BLaER1 treated with 17β-estradiol and CSF1 and Interleukin-3, amounts not matched to agents 10 nM and 100 nM (cell line): Measurements from ENCODE around the gene TOR1A.
A peak's percentile ranks its signal among the peaks of the same experiment; 100 is the strongest.

Experiments used
- H3K27ac ChIP-seq, 11 experiments: shearing (Covaris generic); formaldehyde crosslinking; 2 replicates each; pipeline ENCODE4 v1.8.1; 2022
- H3K27me3 ChIP-seq, 11 experiments: shearing (Covaris generic); formaldehyde crosslinking; 2 replicates each; pipeline ENCODE4 v1.8.1; 2022
- H3K36me3 ChIP-seq, 11 experiments: shearing (Covaris generic); formaldehyde crosslinking; 2 replicates each; pipeline ENCODE4 v1.8.1; 2022
- H3K4me1 ChIP-seq, 10 experiments: shearing (Covaris generic); formaldehyde crosslinking; 2 replicates each; pipeline ENCODE4 v1.8.1; 2022
- H3K4me2 ChIP-seq, 11 experiments: shearing (Covaris generic); formaldehyde crosslinking; 2 replicates each; pipeline ENCODE4 v1.8.1; 2022
- H3K4me3 ChIP-seq, 10 experiments: shearing (Covaris generic); formaldehyde crosslinking; 2 replicates each; pipeline ENCODE4 v1.8.1; 2022
- H3K9ac ChIP-seq, 11 experiments: shearing (Covaris generic); formaldehyde crosslinking; 2 replicates each; pipeline ENCODE4 v1.8.1; 2022
- H3K9me3 ChIP-seq, 11 experiments: shearing (Covaris generic); formaldehyde crosslinking; replicated peaks in 1 of 11; 2 replicates each; pipeline ENCODE4 v1.8.1; 2022
- H4K20me1 ChIP-seq, 11 experiments: shearing (Covaris generic); formaldehyde crosslinking; 2 replicates each; pipeline ENCODE4 v1.8.1; 2022
- Cebpa-rat ChIP-seq, 11 experiments: shearing (Covaris generic); IDR thresholded peaks; 2 replicates each; pipeline ENCODE4 v1.8.1; 2022

TOR1A gene

GRCh38 chr9:129811967-129812363 is 12.0 kb downstream of the TOR1A start:
- TF ChIP-seq Cebpa-rat (IDR thresholded peaks at IDR 0.05), result no peak
- no peaks in the 10 kb centered on the region for H3K9me3 ChIP-seq
- peaks cover 32 to 98% (median 87%) of the 10 kb centered on the region in 11 experiments; a peak in 21 of 22 replicates for H4K20me1 ChIP-seq
- H3K27me3 ChIP-seq, result no peaks in the 10 kb centered on the region
- no peak overlapping the region for H3K4me3 ChIP-seq
- no peak overlapping the region; a peak in 1 of 22 replicates for H3K27ac ChIP-seq
- H3K9ac ChIP-seq, result peak overlapping the region in 3 of 11 experiments; percentile 1 to 41 (median 26); a peak in 1 of 22 replicates
- H3K36me3 ChIP-seq, result peaks cover 86 to 99% (median 95%) of the 10 kb centered on the region in 11 experiments
- H3K4me2 ChIP-seq, result peak overlapping the region in 6 of 11 experiments; percentile 6 to 53 (median 37); a peak in 8 of 22 replicates
- H3K4me1 ChIP-seq, result peaks cover 16 to 37% (median 25%) of the 10 kb centered on the region in 10 experiments

GRCh38 chr9:129810788-129811187 is 13.1 kb downstream of the TOR1A start:
- H3K4me2 ChIP-seq, result no peak overlapping the region
- peaks cover 34 to 97% (median 89%) of the 10 kb centered on the region in 11 experiments; a peak in 21 of 22 replicates for H4K20me1 ChIP-seq
- no peaks in the 10 kb centered on the region for H3K9me3 ChIP-seq
- no peak for TF ChIP-seq Cebpa-rat (IDR thresholded peaks at IDR 0.05)
- H3K4me3 ChIP-seq, result no peak overlapping the region
- peaks cover 28 to 46% (median 36%) of the 10 kb centered on the region in 10 experiments for H3K4me1 ChIP-seq
- no peak overlapping the region for H3K9ac ChIP-seq
- H3K36me3 ChIP-seq, result peaks cover 78 to 94% (median 90%) of the 10 kb centered on the region in 11 experiments
- no peak overlapping the region for H3K27ac ChIP-seq
- no peaks in the 10 kb centered on the region for H3K27me3 ChIP-seq

GRCh38 chr9:129810116-129810515 is 13.8 kb downstream of the TOR1A start:
- no peak for TF ChIP-seq Cebpa-rat (IDR thresholded peaks at IDR 0.05)
- Histone ChIP-seq H3K4me1 (peaks cover 34 to 53% (median 43%) of the 10 kb centered on the region in 10 experiments), H3K36me3 (peaks cover 74 to 94% (median 88%) of the 10 kb centered on the region in 11 experiments), H3K27ac (no peak overlapping the region), H4K20me1 (peaks cover 34 to 97% (median 89%) of the 10 kb centered on the region in 11 experiments; a peak in 21 of 22 replicates), H3K9ac (no peak overlapping the region), H3K9me3 (no peaks in the 10 kb centered on the region), H3K4me2 (peak overlapping the region in 1 of 11 experiments; percentile 64; a peak in 3 of 22 replicates), H3K27me3 (no peaks in the 10 kb centered on the region), H3K4me3 (no peak overlapping the region)

- TF ChIP-seq Cebpa-rat (IDR thresholded peaks at IDR 0.05), result no peak
- H3K9ac ChIP-seq, result peak overlapping the region in 4 of 11 experiments; percentile 7 to 43 (median 18); a peak in 2 of 22 replicates
- H3K36me3 ChIP-seq, result peaks cover 67 to 94% (median 82%) of the 10 kb centered on the region in 11 experiments
- H3K9me3 ChIP-seq, result no peaks in the 10 kb centered on the region
- H4K20me1 ChIP-seq, result peaks cover 34 to 97% (median 85%) of the 10 kb centered on the region in 11 experiments; a peak in 21 of 22 replicates
- H3K4me1 ChIP-seq, result peaks cover 41 to 60% (median 48%) of the 10 kb centered on the region in 10 experiments
- peak overlapping the region; percentile 8 to 64 (median 56); a peak in 21 of 22 replicates for H3K4me2 ChIP-seq
- no peak overlapping the region for H3K4me3 ChIP-seq
- peak overlapping the region in 1 of 11 experiments; percentile 9; a peak in 2 of 22 replicates for H3K27ac ChIP-seq
- no peaks in the 10 kb centered on the region for H3K27me3 ChIP-seq
These were observed 14.6 kb downstream of the TOR1A start for GRCh38 chr9:129809346-129809745.

- H3K4me2 ChIP-seq, result peak overlapping the region; percentile 46 to 93 (median 69)
- H3K9me3 ChIP-seq, result no peaks in the 10 kb centered on the region
- no peaks in the 10 kb centered on the region for H3K27me3 ChIP-seq
- H3K4me1 ChIP-seq, result peaks cover 45 to 62% (median 49%) of the 10 kb centered on the region in 10 experiments
- peaks cover 17 to 79% (median 65%) of the 10 kb centered on the region in 11 experiments; a peak in 21 of 22 replicates for H4K20me1 ChIP-seq
- peak overlapping the region in 4 of 11 experiments; percentile 9 to 37 (median 28); a peak in 5 of 22 replicates for H3K27ac ChIP-seq
- TF ChIP-seq Cebpa-rat (IDR thresholded peaks at IDR 0.05), result no peak
- peaks cover 43 to 68% (median 51%) of the 10 kb centered on the region in 11 experiments for H3K36me3 ChIP-seq
- peak overlapping the region in 1 of 10 experiments; percentile 28; a peak in 2 of 20 replicates for H3K4me3 ChIP-seq
- peak overlapping the region in 2 of 11 experiments; percentile 25 to 49; a peak in 3 of 22 replicates for H3K9ac ChIP-seq
These were observed 17.9 kb downstream of the TOR1A start for GRCh38 chr9:129806061-129806460.

- Histone ChIP-seq H3K4me1 (peaks cover 32 to 44% (median 36%) of the 10 kb centered on the region in 10 experiments), H3K9me3 (no peaks in the 10 kb centered on the region), H3K4me2 (peak overlapping the region; percentile 90 to 99 (median 97)), H3K27me3 (no peaks in the 10 kb centered on the region), H3K4me3 (peak overlapping the region; percentile 68 to 91 (median 82)), H4K20me1 (peaks cover 3 to 55% (median 44%) of the 10 kb centered on the region in 11 experiments; a peak in 17 of 22 replicates), H3K9ac (peak overlapping the region; percentile 75 to 87 (median 81)), H3K27ac (peak overlapping the region; percentile 64 to 83 (median 75); a peak in 19 of 22 replicates), H3K36me3 (peaks cover 19 to 44% (median 30%) of the 10 kb centered on the region in 11 experiments; a peak in 21 of 22 replicates)
- no peak for TF ChIP-seq Cebpa-rat (IDR thresholded peaks at IDR 0.05)
These were observed 20.3 kb downstream of the TOR1A start for GRCh38 chr9:129803676-129804060.

- Histone ChIP-seq H3K9ac (peak within 1 kb of the TSS; percentile 75 to 87 (median 81)), H4K20me1 (peaks cover 3 to 49% (median 39%) of the 10 kb centered on the region in 11 experiments; a peak in 17 of 22 replicates), H3K4me3 (peak within 1 kb of the TSS; percentile 68 to 91 (median 82)), H3K9me3 (no peaks in the 10 kb centered on the region), H3K4me1 (peaks cover 30 to 41% (median 35%) of the 10 kb centered on the region in 10 experiments), H3K36me3 (peaks cover 15 to 38% (median 24%) of the 10 kb centered on the region in 11 experiments; a peak in 21 of 22 replicates), H3K27ac (peak within 1 kb of the TSS; percentile 64 to 83 (median 75); a peak in 21 of 22 replicates), H3K27me3 (no peaks in the 10 kb centered on the region), H3K4me2 (peak within 1 kb of the TSS; percentile 90 to 99 (median 97))
- no peak for TF ChIP-seq Cebpa-rat (IDR thresholded peaks at IDR 0.05)
These were observed 20.9 kb downstream of the TOR1A start, which contains the start of gene TOR1B for GRCh38 chr9:129802833-129803675. Gene TOR1B, plus strand, starts transcription at chr9:129803184. Its CDS starts 29 bp downstream, at chr9:129803213.

- Histone ChIP-seq H3K4me1 (peaks cover 25 to 33% (median 28%) of the 10 kb centered on the region in 10 experiments), H3K27me3 (no peaks in the 10 kb centered on the region), H3K9me3 (no peaks in the 10 kb centered on the region), H3K27ac (no peak overlapping the region), H3K4me2 (no peak overlapping the region), H4K20me1 (peaks cover 0 to 34% (median 27%) of the 10 kb centered on the region in 11 experiments; a peak in 17 of 22 replicates), H3K36me3 (peaks cover under 1 to 22% (median 10%) of the 10 kb centered on the region in 11 experiments; a peak in 15 of 22 replicates), H3K9ac (no peak overlapping the region), H3K4me3 (no peak overlapping the region)
- TF ChIP-seq Cebpa-rat (IDR thresholded peaks at IDR 0.05), result no peak
These were observed 22.4 kb downstream of the TOR1A start for GRCh38 chr9:129801504-129801903.
